RWPE1 (cell line): Measurements from ENCODE around the gene FAM25C.
"Not testable (repeated sequence)": the region's sequence is repeated elsewhere in the genome, so short reads cannot be mapped to it uniquely, and the experiment has no call there.

ENCODE experiments used
- CTCF ChIA-PET: fragments of 350-600 bp; sonication (Branson Sonifier 250); formaldehyde crosslinking; extraction: SDS; loops from one replicate; lab custom pipeline; 2021; lab: Yijun Ruan, JAX
- POLR2A ChIA-PET: fragments of 400-600 bp; formaldehyde crosslinking; extraction: SDS; loops from one replicate; lab custom pipeline; 2020; ENCODE audit warnings: antibody characterized with exemption; ENCODE audit not compliant: low non-redundant PET; lab: Yijun Ruan, JAX
- DNase-seq: peaks from one replicate; pipeline ENCODE4 v3.0.0; 2012; ENCODE audit warnings: low spot score
- H3K27ac ChIP-seq: fragments of 450-650 bp; 2 replicates; pipeline ENCODE4 v1.5.1; 2017

FAM25C gene

DNA sequence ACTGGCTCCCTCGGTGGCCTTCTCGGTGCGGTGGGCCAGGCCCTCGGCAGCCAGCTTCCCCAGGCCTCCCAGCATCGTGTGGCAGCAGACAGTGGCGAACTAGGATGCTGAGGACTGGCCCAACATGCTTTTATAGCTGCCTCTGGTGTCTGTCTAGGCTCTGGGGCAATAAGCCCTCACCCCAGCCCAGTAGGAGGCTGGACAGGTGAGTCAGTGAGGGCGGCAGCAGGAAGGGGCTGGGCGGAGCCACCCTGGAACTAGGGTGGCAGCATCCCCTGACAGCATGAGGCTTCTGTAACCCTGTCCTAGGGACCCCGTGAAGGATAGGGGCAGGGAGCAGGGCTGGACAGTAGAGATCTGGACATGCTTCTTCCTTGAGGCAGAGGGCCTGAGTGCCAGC, at the start of gene FAM25C:
Gene FAM25C, minus strand, starts transcription at position 101 of the 400 bp plus-strand sequence. Its CDS starts 26 bp downstream, at position 75.
- H3K27ac ChIP-seq, CTCF ChIA-PET, POLR2A ChIA-PET, DNase-seq: not testable (repeated sequence)

DNA sequence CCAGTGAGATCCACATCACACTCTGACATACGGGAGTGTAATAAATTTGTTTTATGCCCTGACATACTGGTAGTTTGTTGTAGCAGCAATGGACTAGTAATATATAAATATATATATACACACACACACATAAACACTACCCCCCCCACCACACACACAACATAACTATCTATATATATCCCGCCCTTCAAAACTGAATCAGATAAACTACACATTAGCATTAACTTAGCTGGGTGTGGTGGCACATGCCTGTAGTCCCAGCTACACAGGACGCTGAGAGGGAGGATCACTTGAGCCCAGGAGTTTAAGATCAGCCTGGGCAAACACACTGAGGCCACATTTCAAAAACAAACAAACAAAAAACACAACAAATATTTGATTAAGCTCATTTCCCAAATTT, 45.0 kb upstream of the FAM25C start:
- CTCF ChIA-PET, POLR2A ChIA-PET, DNase-seq, H3K27ac ChIP-seq: not testable (repeated sequence)

DNA sequence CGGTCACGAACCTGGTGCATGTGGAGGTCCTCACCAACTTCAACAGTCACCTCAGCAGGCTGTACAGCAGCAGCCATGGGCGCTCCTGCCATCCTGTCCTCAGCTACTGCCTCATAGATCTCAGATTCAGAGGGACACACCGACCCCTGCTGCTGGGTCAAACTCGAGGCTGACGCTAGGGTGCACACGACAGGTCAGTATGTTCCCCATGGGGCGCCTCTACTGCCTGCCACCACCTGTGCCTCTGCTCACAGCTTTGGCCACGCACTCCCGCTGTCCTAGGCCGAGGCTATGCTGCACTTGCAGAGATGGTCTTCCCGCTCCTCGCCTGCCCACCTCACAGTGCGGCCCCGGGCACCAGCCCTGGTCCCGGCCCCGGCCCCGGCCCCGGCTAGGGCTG, 31.8 kb upstream of the FAM25C start:
- DNase-seq, POLR2A ChIA-PET, CTCF ChIA-PET, H3K27ac ChIP-seq: not testable (repeated sequence)

DNA sequence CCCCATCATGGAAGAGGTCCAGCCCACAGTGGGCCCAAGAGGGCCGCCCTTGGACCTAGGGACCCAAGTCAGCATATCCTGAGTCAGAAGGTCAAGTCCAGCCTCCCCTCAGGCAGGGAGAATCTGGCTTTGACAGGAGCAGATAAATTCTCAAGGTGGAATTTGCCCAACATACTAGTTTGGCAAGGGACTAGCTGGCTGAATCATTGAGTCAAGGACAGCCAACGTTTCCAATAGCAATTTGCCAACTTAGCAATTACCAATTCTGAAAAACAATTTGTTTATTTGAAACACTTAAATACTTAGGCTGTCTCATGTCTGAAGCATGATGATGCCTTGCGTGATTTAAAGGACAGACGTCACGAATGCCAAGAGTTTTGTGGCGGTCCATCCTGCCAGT, 2.7 kb upstream of the FAM25C start:
- DNase-seq, H3K27ac ChIP-seq, POLR2A ChIA-PET, CTCF ChIA-PET: not testable (repeated sequence)

DNA sequence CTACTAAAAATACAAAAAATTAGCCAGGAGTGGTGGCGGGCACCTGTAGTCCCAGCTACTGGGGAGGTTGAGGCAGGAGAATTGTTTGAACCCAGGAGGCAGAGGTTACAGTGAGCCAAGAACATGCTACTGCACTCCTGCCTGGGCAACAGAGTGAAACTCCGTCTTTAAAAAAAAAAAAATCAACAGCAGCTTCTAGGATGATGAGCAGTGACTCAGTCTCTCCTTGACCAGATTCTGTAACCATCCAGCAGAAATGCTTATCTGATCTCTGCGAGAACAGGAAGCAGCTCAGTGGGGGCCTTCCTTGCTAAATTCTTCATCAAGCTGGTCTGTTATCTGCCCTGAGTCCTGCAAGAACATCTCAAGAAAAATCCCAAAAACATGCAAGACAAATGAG, 5.5 kb downstream of the FAM25C start:
- H3K27ac ChIP-seq, POLR2A ChIA-PET, DNase-seq, CTCF ChIA-PET: not testable (repeated sequence)

DNA sequence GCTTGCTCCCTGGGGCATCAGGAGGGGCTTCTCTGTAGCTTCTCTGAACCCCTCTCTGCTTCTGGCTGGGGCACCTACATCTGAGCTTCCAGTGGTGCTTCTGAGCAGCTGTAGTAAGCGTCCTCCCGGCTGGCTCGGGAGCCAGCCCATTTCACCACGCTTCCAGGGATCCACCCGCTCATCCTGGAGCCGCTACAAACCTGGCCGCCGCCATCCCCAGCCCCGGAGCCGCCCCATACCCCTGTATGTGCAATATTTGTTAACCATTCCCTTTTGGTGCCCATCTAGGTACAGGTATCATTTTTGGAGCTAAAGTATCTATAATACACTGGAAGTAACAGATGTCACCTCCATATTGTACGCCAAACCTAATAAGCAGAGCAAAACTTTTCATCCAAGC, 7.0 kb downstream of the FAM25C start:
- DNase-seq, POLR2A ChIA-PET, CTCF ChIA-PET: not testable (repeated sequence)
- peak overlapping the region; percentile 77 for H3K27ac ChIP-seq

DNA sequence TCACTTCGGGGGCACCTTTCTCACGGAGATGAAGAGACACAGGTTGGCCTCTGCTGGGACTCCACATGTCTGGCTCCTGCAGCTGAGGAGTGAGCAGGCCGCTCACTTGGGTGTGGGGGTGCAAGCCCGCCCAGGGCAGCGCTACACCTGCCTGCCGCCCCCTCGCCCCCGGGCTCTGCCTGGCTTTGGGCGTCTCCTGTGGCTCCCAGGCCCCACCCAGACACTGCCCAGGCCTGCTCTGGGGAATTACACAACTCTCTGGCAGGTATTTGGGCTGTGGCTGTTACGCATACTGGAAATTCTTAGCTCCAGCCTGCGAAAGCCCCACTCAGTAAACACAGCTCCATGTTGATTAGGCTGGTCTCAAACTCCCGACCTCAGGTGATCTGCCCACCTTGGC, 7.9 kb downstream of the FAM25C start:
- CTCF ChIA-PET, DNase-seq, POLR2A ChIA-PET: not testable (repeated sequence)
- H3K27ac ChIP-seq = peak overlapping the region; percentile 77

DNA sequence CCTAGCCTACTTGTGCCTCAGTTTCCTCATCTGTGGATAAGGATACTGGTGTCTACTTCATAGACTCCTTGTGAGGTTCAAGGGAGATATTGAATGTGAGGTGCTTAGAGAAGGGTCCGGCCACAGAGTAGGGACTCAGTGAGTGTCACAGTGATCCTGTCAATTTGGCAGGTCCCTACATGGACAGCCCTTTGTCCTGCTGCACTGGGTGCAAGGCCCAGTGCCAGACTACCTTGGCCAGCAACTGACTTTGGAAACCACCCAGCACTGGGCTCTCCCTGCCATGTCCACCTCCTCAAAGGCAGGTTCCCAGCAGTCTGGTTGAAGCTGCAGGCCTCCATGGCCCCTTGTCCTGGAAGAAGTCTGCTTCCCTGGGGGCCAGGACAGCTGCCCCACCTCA, 9.5 kb downstream of the FAM25C start:
- H3K27ac ChIP-seq, CTCF ChIA-PET, POLR2A ChIA-PET, DNase-seq: not testable (repeated sequence)

DNA sequence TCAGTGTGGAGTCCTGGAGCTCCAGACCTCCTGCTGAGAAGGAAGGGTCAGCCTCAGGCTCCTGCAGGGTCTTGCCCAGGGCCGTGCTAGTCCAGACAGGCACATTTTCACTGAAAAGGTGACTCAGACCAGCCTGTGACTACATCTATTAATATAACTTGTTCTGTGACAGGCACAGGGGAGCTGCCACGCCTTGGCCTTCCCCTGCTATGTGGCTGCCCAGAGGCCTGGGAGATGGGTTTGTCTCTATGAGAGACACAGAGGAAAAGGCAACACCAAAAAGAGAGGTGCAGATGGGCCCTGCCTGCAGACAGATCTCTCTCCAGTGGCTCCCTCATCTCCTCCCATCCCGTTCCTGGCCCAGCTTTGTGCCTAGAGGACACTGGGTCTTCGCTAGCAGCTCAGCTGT, 10.0 kb downstream of the FAM25C start:
- H3K27ac ChIP-seq, POLR2A ChIA-PET, CTCF ChIA-PET, DNase-seq: not testable (repeated sequence)

DNA sequence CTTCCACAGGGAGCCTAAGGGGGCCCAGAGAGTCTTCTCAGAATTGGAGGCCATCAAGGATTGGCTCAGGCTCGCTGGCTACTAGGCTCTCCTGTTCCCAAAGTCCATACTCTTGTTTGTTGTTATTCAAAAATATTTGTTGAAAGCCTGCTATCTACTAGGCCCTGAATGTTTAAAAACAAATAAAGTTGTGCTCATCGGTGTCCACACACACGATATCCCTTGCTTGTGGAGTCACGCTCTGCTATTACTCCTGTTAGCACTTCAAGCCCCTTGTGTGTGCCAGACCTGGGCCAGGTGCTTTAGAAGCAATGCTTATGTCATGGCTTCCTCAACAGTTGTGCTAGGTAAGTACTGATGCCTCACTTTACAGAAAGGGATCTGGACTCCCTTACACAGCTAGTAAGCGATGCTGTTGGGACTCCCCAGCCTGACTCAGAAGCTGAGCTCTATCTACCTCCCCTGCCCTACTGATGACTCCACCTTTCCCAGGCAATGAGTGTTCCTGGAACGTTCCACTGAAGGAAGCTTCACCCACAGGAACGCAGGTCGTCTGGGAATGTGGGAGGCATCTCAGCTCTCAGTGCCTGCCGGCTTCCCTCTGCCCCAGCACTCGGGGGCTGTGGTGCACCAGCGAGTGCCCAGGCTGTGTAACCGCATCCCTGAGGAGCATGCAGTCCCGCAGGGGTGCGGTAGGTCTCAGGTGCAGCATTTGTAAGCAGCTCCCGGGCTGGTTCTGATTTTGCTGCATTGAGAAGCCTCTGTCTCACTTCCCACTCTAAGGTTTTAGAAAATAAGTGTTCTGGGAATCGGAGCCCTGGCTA, 10.7 kb downstream of the FAM25C start:
- H3K27ac ChIP-seq = peak overlapping the region; percentile 95
- POLR2A ChIA-PET, CTCF ChIA-PET, DNase-seq: not testable (repeated sequence)

DNA sequence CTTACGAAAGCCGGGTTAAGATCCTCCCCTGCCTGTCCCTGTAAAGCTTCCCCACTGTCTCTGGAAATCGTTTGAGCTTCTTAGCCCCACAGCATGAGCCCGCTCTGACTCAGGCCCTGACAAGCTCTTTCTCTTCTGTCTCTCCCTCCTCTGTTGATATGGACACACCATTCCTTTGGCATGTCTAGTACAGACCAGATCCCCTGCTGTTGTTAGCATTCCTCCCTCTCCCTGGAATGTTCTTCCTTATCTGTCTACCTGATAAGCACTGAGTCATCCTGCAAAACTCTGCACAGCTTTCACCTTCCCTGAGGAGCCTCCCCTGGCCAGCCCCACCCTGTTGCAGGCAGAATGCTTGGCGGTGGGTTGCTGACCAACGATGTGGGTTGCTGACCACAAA, 11.6 kb downstream of the FAM25C start:
- H3K27ac ChIP-seq = peak overlapping the region; percentile 78
- CTCF ChIA-PET, DNase-seq, POLR2A ChIA-PET: not testable (repeated sequence)

DNA sequence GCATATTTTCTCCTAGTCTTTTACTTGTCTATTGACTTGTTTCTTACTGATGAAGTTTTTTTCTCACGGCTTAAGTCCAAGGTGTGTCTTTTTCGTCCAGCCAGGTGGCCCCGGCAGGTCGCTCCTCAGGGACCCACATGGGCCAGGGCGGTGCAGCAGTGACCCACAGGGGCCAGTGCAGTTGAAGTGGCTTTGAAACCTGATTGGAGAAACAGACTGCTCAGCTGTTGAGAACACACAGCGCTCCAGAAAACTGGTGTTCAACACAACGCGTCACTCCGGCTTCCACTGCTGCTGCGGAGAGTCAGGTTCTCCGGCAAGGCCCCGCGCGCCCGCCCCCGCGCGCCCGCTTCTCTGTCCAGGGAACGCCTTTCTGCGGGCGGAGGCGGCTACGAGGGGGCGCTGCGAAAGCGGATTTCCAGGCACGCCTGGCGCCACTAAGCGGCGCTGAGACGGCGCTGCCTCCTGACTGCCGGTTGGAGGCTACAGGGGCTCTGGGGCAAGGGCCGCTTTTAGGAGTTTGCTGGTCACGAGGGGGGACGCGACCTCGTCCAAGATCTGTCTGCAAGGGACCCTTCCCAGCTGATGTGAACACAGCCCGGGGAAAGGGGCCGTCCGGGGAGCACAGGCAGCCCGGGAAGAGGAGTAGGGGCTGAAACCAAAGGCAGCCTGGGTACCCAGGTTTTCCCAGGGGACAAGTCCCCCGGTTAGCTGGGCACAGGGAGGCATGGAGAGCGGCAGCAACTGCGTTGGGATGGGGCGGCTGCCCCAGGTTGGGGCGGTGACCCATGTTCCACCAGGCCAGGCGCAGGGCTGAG, 13.0 kb downstream of the FAM25C start:
- H3K27ac ChIP-seq = peak overlapping the region; percentile 56
- POLR2A ChIA-PET, DNase-seq, CTCF ChIA-PET: not testable (repeated sequence)

DNA sequence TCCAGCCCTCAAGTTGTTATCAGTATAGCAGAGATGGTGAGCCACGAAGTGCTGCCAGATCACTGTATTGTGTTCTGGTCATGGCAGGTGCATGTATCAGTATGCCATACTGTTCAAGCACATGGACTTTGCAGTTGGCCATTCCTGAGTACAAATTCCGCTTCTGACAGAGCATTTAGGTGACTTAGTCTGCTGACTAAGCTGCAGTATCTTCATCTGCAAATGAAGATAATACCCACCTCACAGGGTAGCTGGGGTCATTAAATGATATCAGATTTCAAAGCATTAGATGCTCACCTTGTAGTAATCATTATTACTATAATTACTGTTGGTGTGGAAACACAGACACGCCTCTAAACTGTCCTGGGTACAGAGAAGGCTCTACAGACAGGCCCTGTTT, 24.2 kb downstream of the FAM25C start:
- CTCF ChIA-PET, H3K27ac ChIP-seq, DNase-seq, POLR2A ChIA-PET: not testable (repeated sequence)

DNA sequence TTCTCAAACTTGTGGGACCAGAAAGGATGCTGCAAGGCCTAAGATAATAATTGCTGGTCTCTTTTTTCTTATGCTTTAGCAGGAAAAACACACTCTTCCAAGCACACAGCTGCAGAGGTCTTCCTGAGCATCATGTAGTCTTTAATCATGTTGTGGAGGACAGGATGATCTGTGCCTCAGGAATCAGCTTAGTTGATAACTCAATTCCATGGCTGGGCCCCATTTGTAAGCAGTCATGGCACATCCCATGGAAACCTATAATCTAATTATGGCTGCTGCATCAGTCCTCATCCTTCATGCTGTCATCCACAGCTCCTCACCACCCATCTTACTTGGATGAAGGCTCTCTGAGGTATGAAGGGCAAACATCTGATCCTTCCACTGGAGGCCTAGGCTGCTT, 26.5 kb downstream of the FAM25C start:
- POLR2A ChIA-PET, H3K27ac ChIP-seq, CTCF ChIA-PET, DNase-seq: not testable (repeated sequence)

DNA sequence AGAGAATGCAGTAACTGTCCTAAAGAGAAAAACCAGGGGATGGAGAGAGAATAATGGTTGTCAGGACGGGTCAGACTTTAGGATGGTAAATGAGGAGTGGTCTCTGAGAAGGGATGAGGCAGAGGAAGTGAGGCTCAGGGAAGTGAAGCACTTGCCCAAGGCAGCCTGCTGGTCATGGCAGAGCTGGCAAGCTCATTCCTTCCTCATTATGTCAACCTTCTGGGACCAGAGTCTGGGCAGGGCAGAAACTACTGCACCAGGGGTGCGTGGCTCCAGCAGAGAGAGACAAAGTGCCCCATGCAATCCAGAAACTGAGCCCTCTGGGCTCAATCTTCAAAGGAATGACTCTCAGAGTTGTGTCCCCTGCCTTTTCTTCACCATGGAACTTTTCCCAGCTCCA, 27.5 kb downstream of the FAM25C start:
- H3K27ac ChIP-seq, POLR2A ChIA-PET, CTCF ChIA-PET, DNase-seq: not testable (repeated sequence)

DNA sequence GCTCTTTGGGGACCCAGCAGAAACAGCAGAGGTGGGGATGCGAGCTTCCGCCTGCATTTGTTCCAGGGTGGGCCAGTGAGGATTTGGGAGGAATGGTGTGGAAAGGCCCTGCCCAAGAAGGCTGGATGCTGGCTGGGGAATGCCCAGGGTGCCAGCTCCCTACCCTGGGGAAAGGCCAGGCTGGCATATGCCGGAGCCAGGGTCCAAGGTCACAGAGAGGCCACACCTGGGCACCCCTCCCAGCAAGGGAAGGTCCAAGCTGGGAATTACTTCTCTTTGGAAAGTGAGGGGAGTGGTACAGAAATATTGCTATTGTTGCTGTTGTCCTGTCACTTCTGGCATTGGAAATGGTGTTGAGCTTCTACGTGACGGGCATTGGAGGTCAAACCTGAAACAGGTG, 28.0 kb downstream of the FAM25C start:
- POLR2A ChIA-PET, DNase-seq, H3K27ac ChIP-seq, CTCF ChIA-PET: not testable (repeated sequence)

DNA sequence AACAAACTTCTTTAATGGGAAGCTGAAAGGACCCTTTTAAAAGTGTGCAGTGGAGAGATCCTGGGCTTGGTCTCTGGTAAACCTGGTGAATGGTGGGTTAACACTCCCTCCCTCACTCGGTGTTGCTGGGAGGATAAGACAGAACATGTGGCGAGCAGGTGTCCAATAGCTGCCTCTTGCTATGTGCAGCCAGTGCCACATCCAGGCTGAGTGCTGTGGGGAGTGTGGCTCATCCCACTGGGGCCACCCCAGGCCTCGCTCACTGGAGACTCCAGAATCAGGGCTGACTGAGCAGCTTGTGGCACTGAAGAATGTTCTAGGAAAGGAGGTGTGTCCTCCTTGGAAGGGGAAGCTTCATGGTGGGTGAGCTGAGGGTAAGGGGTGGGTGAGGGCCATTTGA, 29.5 kb downstream of the FAM25C start:
- CTCF ChIA-PET, H3K27ac ChIP-seq, POLR2A ChIA-PET, DNase-seq: not testable (repeated sequence)
